ENCODE results near the gene CARS1. TPM values are rescaled to one million over a fixed set of nuclear protein-coding genes. Genes with fewer than 3 reads are reported as not detected.

Gene CARS1
- total and polyA plus RNA-seq, 9 of the 15 experiments (the other 6 are each of a cell fraction or from before 2014, with no cell fraction given) = 14.4 to 106 (median 73.6) TPM

DNA sequence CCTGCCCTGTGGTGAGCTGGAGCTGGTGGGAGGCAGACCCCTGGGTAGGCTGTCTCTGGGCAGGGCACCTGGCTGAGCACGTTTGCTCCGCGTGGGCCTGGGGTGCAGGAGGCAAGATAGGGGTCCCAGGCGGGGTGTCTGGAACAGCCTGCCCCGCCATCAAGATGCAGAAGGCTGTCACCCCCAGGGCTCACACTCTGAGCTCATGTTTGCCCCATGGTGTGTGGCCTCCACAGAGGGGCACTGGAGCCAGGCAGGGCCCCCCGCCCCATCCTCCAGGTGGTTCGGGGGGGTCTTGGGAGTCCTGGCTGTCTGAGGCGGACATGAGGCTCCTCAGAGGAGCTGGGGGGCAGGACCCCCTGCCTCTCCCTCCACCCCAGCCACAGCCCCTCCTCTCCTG lies 28.9 kb upstream of the CARS1 start (continued):
- TF ChIP-seq ZNF431 (CRISPR knock-in tag; IDR thresholded peaks at IDR 0.05) = no peak

- in situ Hi-C loops (cut with MboI) = no loop called here
- BruUV-seq (replicated peaks) = no TSS peak
These were observed 27.8 kb upstream of the CARS1 start for GRCh38 chr11:3085052-3085451.

More at GRCh38 chr11:3085052-3085451, 27.8 kb upstream of the CARS1 start:
- no peak for ATAC-seq
- Histone ChIP-seq H3K9me1 (ENCODE audit: control insufficient read depth, insufficient read depth, low read length) (no peaks in the 10 kb centered on the region), H3K9ac (ENCODE audit: insufficient read depth in 1 of 2, low read depth in 2 of 2, low read length in 2 of 2) (no peak overlapping the region), H3K36me3 (ENCODE audit: control insufficient read depth, insufficient read depth, low read length) (no peaks in the 10 kb centered on the region), H3K79me2 (ENCODE audit: control insufficient read depth, insufficient read depth, low read length) (no peaks in the 10 kb centered on the region), H2AFZ (ENCODE audit: low read depth, low read length) (no peak overlapping the region), H3K27ac (ENCODE audit: extremely low read depth, low read depth, low read length) (no peak overlapping the region), H4K20me1 (replicated peaks; ENCODE audit: control insufficient read depth, insufficient read depth, low read length) (no peaks in the 10 kb centered on the region), H3K27me3 (ENCODE audit: control insufficient read depth in 2 of 2, insufficient read depth in 2 of 2, low read length in 2 of 2) (peaks cover 0 to 18% of the 10 kb centered on the region in 2 experiments; a peak in 2 of 5 replicates), H3K4me2 (ENCODE audit: insufficient read depth, low read length) (no peak overlapping the region), H3K4me1 (replicated peaks in 1 of 2; ENCODE audit: control insufficient read depth in 2 of 2, insufficient read depth in 2 of 2, low read length in 2 of 2) (peaks cover 0 to 29% of the 10 kb centered on the region in 2 experiments; a peak in 2 of 5 replicates), H3K9me3 (replicated peaks; ENCODE audit: control insufficient read depth, insufficient read depth, low read depth, low read length) (no peaks in the 10 kb centered on the region), H3K4me3 (no peak overlapping the region)
- FAIRE-seq = no peak
- ChIA-PET CTCF (ENCODE audit: low intra/inter-chr PET ratio) (no interaction called here), POLR2A (interaction anchor here (0.7 to 1.1 kb wide), 2 partner anchors 139 to 156 kb away, joined by 3 to 4 read pairs; no protein-coding TSS in a partner anchor)
- 11% methylated on average over 5 of the region's 5 CpGs for WGBS (ENCODE audit: insufficient coverage, low coverage, missing lambda C conversion rate)
- DNase-seq (ENCODE audit: extremely low read depth in 1 of 4, low spot score in 3 of 4) = no peak
- TF ChIP-seq ZNF699 (CRISPR knock-in tag; IDR thresholded peaks at IDR 0.05; ENCODE audit: insufficient replicate concordance) (no peak), KLF16 (IDR thresholded peaks at IDR 0.05) (no peak), TAF9B (IDR thresholded peaks at IDR 0.05; ENCODE audit: partially characterized antibody) (no peak), EP300 (IDR thresholded peaks at IDR 0.05; ENCODE audit: low read length) (no peak), CCAR2 (IDR thresholded peaks at IDR 0.05; ENCODE audit: low read depth, low read length) (no peak), SRSF3 (IDR thresholded peaks at IDR 0.05; ENCODE audit: insufficient read depth, low read length) (no peak), ZNF695 (CRISPR knock-in tag; IDR thresholded peaks at IDR 0.05) (no peak), KAT8 (IDR thresholded peaks at IDR 0.05; ENCODE audit: low read depth) (no peak), CEBPB (tag; IDR thresholded peaks at IDR 0.05) (no peak), ETV5 (CRISPR knock-in tag; IDR thresholded peaks at IDR 0.05; ENCODE audit: low read depth) (no peak), NFE2 (IDR thresholded peaks at IDR 0.05; ENCODE audit: low read depth) (no peak), EHMT2 (IDR thresholded peaks at IDR 0.05) (no peak), ETS2 (tag; IDR thresholded peaks at IDR 0.05; ENCODE audit: borderline replicate concordance, poor library complexity, severe bottlenecking) (no peak)
- TF ChIP-seq, protein P1, sequence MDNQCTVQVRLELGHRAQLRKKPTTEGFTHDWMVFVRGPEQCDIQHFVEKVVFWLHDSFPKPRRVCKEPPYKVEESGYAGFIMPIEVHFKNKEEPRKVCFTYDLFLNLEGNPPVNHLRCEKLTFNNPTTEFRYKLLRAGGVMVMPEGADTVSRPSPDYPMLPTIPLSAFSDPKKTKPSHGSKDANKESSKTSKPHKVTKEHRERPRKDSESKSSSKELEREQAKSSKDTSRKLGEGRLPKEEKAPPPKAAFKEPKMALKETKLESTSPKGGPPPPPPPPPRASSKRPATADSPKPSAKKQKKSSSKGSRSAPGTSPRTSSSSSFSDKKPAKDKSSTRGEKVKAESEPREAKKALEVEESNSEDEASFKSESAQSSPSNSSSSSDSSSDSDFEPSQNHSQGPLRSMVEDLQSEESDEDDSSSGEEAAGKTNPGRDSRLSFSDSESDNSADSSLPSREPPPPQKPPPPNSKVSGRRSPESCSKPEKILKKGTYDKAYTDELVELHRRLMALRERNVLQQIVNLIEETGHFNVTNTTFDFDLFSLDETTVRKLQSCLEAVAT (IDR thresholded peaks at IDR 0.05) = no peak
- intact Hi-C loops (cut with micrococcal nuclease) = no loop called here
